IMR-90 (cell line): ENCODE measurements around the gene MATK. TPM values are rescaled to one million over a fixed set of nuclear protein-coding genes. Genes with fewer than 3 reads are reported as not detected.
A peak's percentile ranks its signal among the peaks of the same experiment; 100 is the strongest.
"Not testable (repeated sequence)": the region's sequence is repeated elsewhere in the genome, so short reads cannot be mapped to it uniquely, and the experiment has no call there.

Experiments
- ATAC-seq: fragments of 200-7000 bp; cut with Tn5 transposase; 2 replicates; pipeline ENCODE4 v1.9.1; 2020; ENCODE audit warnings: low read depth, mild to moderate bottlenecking, moderate library complexity
- BruUV-seq: library from RNA; stranded (reverse); fragments of 400-500 nt; replicated peaks from 2 replicates; lab custom pipeline; 2021; lab: Mats Ljungman, UMichigan
- CTCF ChIA-PET: fragments of 300-600 bp; formaldehyde crosslinking; extraction: SDS; loops from one replicate; lab custom pipeline; 2021; ENCODE audit warnings: antibody characterized with exemption; lab: Yijun Ruan, JAX
- POLR2A ChIA-PET: fragments of 300-600 bp; sonication (Branson Sonifier 250); formaldehyde crosslinking; loops from one replicate; lab custom pipeline; 2022; ENCODE audit warnings: antibody characterized with exemption; ENCODE audit not compliant: unreplicated experiment; lab: Charles Lee
- DNase-seq: peaks from one replicate; pipeline ENCODE4 v3.0.0; 2013
- H2AFZ ChIP-seq: replicated peaks from 2 replicates; pipeline ENCODE3; 2013; ENCODE audit warnings: low read length, mild to moderate bottlenecking; ENCODE audit not compliant: poor library complexity
- H2AK5ac ChIP-seq: 2 replicates; pipeline ENCODE4 v1.6.1; 2013; ENCODE audit warnings: low read depth, low read length, inconsistent platforms
- H2AK9ac ChIP-seq: replicated peaks from 2 replicates; pipeline ENCODE3; 2013; ENCODE audit warnings: mild to moderate bottlenecking, low read depth, low read length, moderate library complexity; ENCODE audit not compliant: poor library complexity
- H2BK120ac ChIP-seq: 2 replicates; pipeline ENCODE4 v1.6.1; 2013; ENCODE audit warnings: low read depth, low read length, inconsistent platforms
- H2BK15ac ChIP-seq: 3 replicates; pipeline ENCODE4 v1.6.1; 2013; ENCODE audit warnings: low read depth, low read length, inconsistent platforms
- H2BK20ac ChIP-seq: 2 replicates; pipeline ENCODE4 v1.6.1; 2013; ENCODE audit warnings: low read depth, mild to moderate bottlenecking, inconsistent platforms, low read length, moderate library complexity
- H2BK5ac ChIP-seq: 2 replicates; pipeline ENCODE4 v1.6.1; 2013; ENCODE audit warnings: mild to moderate bottlenecking, low read depth, low read length, inconsistent platforms; ENCODE audit not compliant: poor library complexity, severe bottlenecking
- H3K14ac ChIP-seq: replicated peaks from 2 replicates; pipeline ENCODE4 v1.6.1; 2013; ENCODE audit warnings: low read depth, low read length, inconsistent platforms
- H3K18ac ChIP-seq: 2 replicates; pipeline ENCODE4 v1.6.1; 2013; ENCODE audit warnings: low read depth, low read length, control low read depth
- H3K23ac ChIP-seq: 2 replicates; pipeline ENCODE4 v1.6.1; 2013; ENCODE audit warnings: low read depth, low read length, inconsistent platforms
- H3K27ac ChIP-seq: 2 replicates; pipeline ENCODE4 v1.5.1; 2013; ENCODE audit warnings: mild to moderate bottlenecking, control low read depth, low read length; ENCODE audit not compliant: insufficient read depth
- H3K27me3 ChIP-seq: 2 replicates; pipeline ENCODE4 v1.6.1; 2013; ENCODE audit warnings: low read length; ENCODE audit not compliant: control insufficient read depth, insufficient read depth
- H3K36me3 ChIP-seq: 2 replicates; pipeline ENCODE4 v1.6.1; 2013; ENCODE audit warnings: low read length, mixed read lengths; ENCODE audit not compliant: control insufficient read depth, insufficient read depth
- H3K4ac ChIP-seq: 2 replicates; pipeline ENCODE4 v1.6.1; 2013; ENCODE audit warnings: low read depth, low read length, inconsistent platforms
- H3K4me1 ChIP-seq: 2 replicates; pipeline ENCODE4 v1.6.1; 2013; ENCODE audit warnings: low read length, mixed read lengths; ENCODE audit not compliant: control insufficient read depth, insufficient read depth
- H3K4me2 ChIP-seq: 2 replicates; pipeline ENCODE4 v1.6.1; 2013; ENCODE audit warnings: low read depth, mild to moderate bottlenecking, control low read depth, low read length, moderate library complexity
- H3K4me3 ChIP-seq: 2 replicates; pipeline ENCODE4 v1.5.1; 2013; ENCODE audit warnings: low read depth, mild to moderate bottlenecking, control low read depth, low read length, moderate library complexity; ENCODE audit not compliant: insufficient read depth
- H3K56ac ChIP-seq: 2 replicates; pipeline ENCODE4 v1.6.1; 2013; ENCODE audit warnings: low read length, inconsistent platforms; ENCODE audit not compliant: insufficient read depth; ENCODE audit errors: extremely low read depth
- H3K79me1 ChIP-seq, 2 experiments: 2 replicates each; pipeline ENCODE4 v1.6.1; 2013; ENCODE audit warnings: low read length in 2 of 2, inconsistent platforms in 1 of 2, low read depth in 1 of 2
- H3K9ac ChIP-seq: 2 replicates; pipeline ENCODE4 v1.6.1; 2013; ENCODE audit warnings: low read depth, low read length, control low read depth
- H3K9me1 ChIP-seq: 2 replicates; pipeline ENCODE4 v1.6.1; 2013; ENCODE audit warnings: low read length, inconsistent platforms; ENCODE audit not compliant: insufficient read depth
- H3K9me3 ChIP-seq: 2 replicates; pipeline ENCODE4 v1.6.1; 2013; ENCODE audit warnings: low read length; ENCODE audit not compliant: control insufficient read depth, insufficient read depth
- H4K20me1 ChIP-seq: 2 replicates; pipeline ENCODE4 v1.6.1; 2013; ENCODE audit warnings: low read length, inconsistent platforms; ENCODE audit not compliant: insufficient read depth
- H4K5ac ChIP-seq: 2 replicates; pipeline ENCODE4 v1.6.1; 2013; ENCODE audit warnings: mild to moderate bottlenecking, low read depth, low read length, control low read depth
- H4K8ac ChIP-seq, 2 experiments: 2 replicates each; pipeline ENCODE4 v1.6.1; 2013; ENCODE audit warnings: low read depth in 2 of 2, low read length in 2 of 2, control low read depth in 1 of 2, inconsistent platforms in 1 of 2
- H4K91ac ChIP-seq: 2 replicates; pipeline ENCODE4 v1.6.1; 2013; ENCODE audit warnings: low read depth, low read length, inconsistent platforms; ENCODE audit not compliant: insufficient read depth
- MAFK ChIP-seq: IDR thresholded peaks from 2 replicates; pipeline ENCODE4 v1.6.1; 2012; ENCODE audit warnings: low read depth, low read length, improper control_type of control experiment
- WGBS, 2 experiments: methylation state at CpG; one replicate each; pipeline versions ENCODE4 v1.1.5 to v1.1.7; 2013; ENCODE audit warnings: missing lambda C conversion rate in 2 of 2; ENCODE audit not compliant: insufficient read length in 1 of 2; ENCODE audit errors: extremely low coverage in 2 of 2; 5-methylcytosine and 5-hydroxymethylcytosine counted together
- dilution Hi-C: fragments of 300-500 bp; cut with HindIII; formaldehyde crosslinking; loops from one replicate; pipeline ENCODE4 v1.14.3; 2018; ENCODE audit warnings: low sequenced_read_pairs; ENCODE audit not compliant: unreplicated experiment
- in situ Hi-C: fragments of 300-500 bp; cut with MboI; formaldehyde crosslinking; loops from 3 replicates; pipeline ENCODE4 v1.14.3; 2019; ENCODE audit warnings: low sequenced_read_pairs, inconsistent platforms, mixed read lengths
- intact Hi-C: fragments of 100-400 bp; cut with micrococcal nuclease; formaldehyde crosslinking; loops from 2 replicates; pipeline ENCODE4 v1.10.0; 2022
- polyA plus RNA-seq, 3 experiments: library from polyadenylated mRNA; depleted of rRNA; stranded (reverse); fragments of >200 nt; gene quantifications; 2 replicates each; pipeline ENCODE4 v1.2.3, GENCODE V29; 2012; ENCODE audit warnings: low replicate concordance in 1 of 3
- total RNA-seq: library from RNA; depleted of rRNA; stranded (reverse); fragments of >200 nt; gene quantifications from 2 replicates; pipeline ENCODE4 v1.2.3, GENCODE V29; 2012

Gene MATK
- total and polyA plus RNA-seq, 2 of the 4 experiments (the other 2 are of a cell fraction) = not detected

DNA sequence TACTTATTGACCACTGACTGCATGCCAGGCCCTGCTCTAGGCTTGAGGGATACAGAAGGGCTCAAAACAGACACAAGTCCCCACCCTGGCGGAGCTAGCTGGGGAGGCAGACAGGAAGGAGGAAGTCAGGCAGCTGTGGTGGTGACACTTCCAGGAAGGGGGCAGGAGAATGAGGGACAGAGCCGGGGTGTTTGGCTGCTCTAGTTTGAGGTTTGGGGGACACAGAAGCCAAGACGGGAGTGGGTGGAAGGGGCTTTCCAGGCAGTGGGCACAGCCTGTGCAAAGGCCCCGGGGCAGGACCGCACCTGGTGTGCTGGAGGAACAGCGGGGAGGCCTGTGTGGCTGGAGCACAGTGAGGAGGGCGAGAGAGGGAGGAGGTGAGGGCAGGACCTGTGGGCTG is 19.7 kb downstream of the MATK start:
- Histone ChIP-seq H2BK120ac (no peak overlapping the region), H4K20me1 (no peaks in the 10 kb centered on the region), H3K9me3 (no peaks in the 10 kb centered on the region), H3K4me1 (peaks cover 2% of the 10 kb centered on the region; the same call in 1 of the 2 replicates), H4K91ac (no peak overlapping the region), H4K5ac (no peak overlapping the region), H3K4me2 (no peak overlapping the region), H2BK20ac (no peak overlapping the region), H2BK5ac (no peak overlapping the region), H3K79me1 (peaks cover 10 to 18% of the 10 kb centered on the region in 2 experiments; a peak in 3 of 4 replicates), H3K18ac (no peak overlapping the region), H3K9ac (no peak overlapping the region), H3K27ac (no peak overlapping the region), H3K23ac (no peak overlapping the region), H3K14ac (no peak overlapping the region), H3K27me3 (no peaks in the 10 kb centered on the region), H2AFZ (no peak overlapping the region), H3K4ac (no peak overlapping the region), H4K8ac (no peak overlapping the region), H2AK9ac (peak overlapping the region; percentile 37), H3K36me3 (peaks cover 27% of the 10 kb centered on the region), H3K4me3 (no peak overlapping the region), H3K56ac (no peak overlapping the region), H2AK5ac (no peak overlapping the region), H3K9me1 (peaks cover 3% of the 10 kb centered on the region; the same call in 1 of the 2 replicates), H2BK15ac (no peak overlapping the region)
- dilution Hi-C loops (no loop called here), in situ Hi-C loops (no loop called here), intact Hi-C loops (no loop called here)
- ChIA-PET CTCF (no interaction called here), POLR2A (no interaction called here)
- 95% methylated on average over 6 of the region's 7 CpGs; no CpG with 5 or more reads in 1 of the 2 experiments for WGBS, 2 experiments
- TF ChIP-seq MAFK = no peak
- ATAC-seq (no peak), DNase-seq (no peak)
- BruUV-seq = no TSS peak

GRCh38 chr19:3765757-3766156 is 20.4 kb downstream of the MATK start:
- H3K9me3 ChIP-seq, H2AK5ac ChIP-seq, H3K4me2 ChIP-seq, H2BK5ac ChIP-seq, H3K9ac ChIP-seq, H3K4ac ChIP-seq, POLR2A ChIA-PET, H4K5ac ChIP-seq, ATAC-seq, H3K14ac ChIP-seq, BruUV-seq, H4K8ac ChIP-seq, H3K23ac ChIP-seq, H3K27ac ChIP-seq, H4K91ac ChIP-seq, H2AFZ ChIP-seq, H3K4me1 ChIP-seq, H2AK9ac ChIP-seq, H3K4me3 ChIP-seq, dilution Hi-C loops, H3K27me3 ChIP-seq, H2BK15ac ChIP-seq, H4K20me1 ChIP-seq, CTCF ChIA-PET, H3K56ac ChIP-seq, H2BK20ac ChIP-seq, H3K9me1 ChIP-seq, H3K18ac ChIP-seq, intact Hi-C loops, in situ Hi-C loops, H2BK120ac ChIP-seq: not testable (repeated sequence)
- DNase-seq = peak; percentile 19
- Histone ChIP-seq H3K36me3 (peaks cover 27% of the 10 kb centered on the region), H3K79me1 (peaks cover 17 to 25% of the 10 kb centered on the region in 2 experiments)
- no CpG with 5 or more reads among the region's 5 CpGs for WGBS, 2 experiments
